Endometrium (tissue), 2 donors: ENCODE measurements around the gene SLC41A3.
"Not testable (repeated sequence)": the region's sequence is repeated elsewhere in the genome, so short reads cannot be mapped to it uniquely, and the experiment has no call there.

Experiments
- FAIRE-seq: peaks from 2 replicates; lab custom pipeline; 2012; peaks lifted over from hg19 to GRCh38; lab: Jason Lieb, UNC
- donor health status: control.
- donor health status: control.

Gene SLC41A3

DNA sequence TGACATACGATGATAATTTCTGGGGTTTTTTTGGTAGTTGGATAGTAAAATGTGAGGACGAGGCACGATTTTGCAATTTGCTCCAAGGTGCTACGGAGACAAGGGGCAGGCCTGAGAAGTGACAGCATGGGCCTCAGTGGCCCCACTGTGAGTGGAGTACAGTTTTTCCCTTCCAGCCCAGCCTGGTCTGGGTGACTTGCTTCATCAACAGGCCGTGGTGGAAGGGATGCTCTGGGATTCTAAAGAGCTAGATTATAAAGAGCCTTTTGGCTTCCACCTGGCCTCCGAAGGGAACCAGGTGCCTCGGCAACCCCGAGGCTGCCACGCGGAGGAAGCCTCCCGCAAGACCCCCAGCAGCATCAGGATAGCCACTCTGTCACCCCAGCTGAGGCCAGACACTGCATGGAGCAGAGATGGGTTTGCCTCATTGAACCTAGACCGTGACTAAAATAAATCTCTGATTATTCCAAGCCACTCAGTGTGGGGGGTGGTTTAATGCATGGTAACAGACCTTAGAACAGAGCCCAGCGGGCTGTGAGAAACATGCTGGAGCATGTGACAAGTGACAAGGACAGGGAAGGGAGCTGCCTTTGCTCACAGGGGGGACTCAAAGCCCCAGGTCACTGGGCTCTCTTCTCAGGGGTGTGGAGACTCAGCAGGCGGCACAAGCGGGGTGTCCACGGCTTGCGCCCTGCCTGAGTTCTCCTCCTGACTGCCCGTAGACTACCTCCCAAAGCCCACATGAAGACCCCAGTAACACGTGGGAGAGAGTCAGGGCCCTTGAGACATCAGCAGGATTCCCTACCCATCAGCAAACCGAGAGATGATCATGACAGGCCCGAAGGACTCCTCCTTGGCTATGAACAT lies 22.6 kb upstream of the SLC41A3 start:
- no peak for FAIRE-seq

DNA sequence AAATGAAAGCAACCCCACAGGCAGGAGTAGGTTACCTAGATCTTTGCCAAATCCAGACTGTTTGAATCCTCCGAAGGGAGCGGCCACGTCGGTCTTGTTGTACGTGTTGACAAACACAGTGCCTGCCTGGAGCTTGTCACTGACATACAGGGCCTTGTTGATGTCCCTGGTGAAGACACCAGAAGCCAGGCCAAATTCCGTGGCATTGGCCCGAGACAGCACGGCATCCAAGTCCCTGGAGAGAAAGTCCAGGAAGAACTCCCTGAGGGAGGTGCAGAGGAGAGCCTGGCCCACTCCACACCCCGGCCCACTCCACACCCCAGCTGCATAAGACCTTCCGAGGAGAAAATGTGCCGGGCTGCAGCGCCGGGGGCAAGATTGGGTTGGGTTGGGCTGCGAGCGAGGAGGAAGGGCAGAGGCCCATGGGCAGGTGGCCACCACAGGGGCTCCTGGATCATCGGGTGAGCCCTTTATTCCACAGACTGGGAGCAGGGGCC lies 21.8 kb upstream of the SLC41A3 start:
- FAIRE-seq, result no peak

DNA sequence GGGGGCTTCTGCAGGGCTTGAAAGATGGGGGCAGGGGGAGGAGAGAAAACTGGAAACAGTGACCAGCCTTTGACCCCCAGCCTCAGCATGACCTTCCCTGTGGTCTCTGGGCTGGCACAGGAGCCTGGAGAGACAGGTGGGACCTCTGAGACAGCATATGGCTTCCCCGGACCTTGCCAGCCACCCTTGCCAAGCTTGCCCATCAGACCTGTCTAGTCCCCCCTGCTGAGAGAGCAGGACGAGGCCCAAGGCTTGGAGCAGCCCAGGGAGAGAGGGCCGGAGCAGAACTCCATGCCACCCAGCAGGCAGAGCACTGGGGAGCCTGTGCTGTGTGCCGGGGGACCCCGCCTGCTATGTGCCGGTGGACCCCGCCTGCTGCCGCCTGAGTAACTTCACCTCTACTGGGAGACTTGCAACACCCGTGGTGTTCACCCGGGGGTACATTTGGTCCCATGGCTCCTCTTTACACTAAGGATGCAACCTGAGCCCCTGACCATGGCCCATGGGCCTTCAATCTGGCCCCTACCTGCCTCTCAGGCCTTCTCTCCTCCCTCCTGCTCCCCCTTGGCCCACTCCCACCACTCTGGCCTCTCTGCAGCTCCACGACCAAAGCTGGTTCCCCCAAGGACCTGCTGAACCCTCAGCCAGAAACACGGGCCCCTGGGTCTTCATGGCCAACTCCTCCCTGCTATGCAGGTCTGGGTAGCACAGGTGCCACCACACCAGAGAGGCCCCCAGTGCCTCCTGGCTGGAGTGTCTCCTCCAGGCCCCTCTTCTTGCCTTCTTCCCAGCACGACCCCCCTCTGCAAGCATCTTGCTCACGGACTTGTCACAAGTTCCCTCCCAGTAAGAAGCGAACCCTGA lies 21.1 kb upstream of the SLC41A3 start:
- FAIRE-seq, result no peak

DNA sequence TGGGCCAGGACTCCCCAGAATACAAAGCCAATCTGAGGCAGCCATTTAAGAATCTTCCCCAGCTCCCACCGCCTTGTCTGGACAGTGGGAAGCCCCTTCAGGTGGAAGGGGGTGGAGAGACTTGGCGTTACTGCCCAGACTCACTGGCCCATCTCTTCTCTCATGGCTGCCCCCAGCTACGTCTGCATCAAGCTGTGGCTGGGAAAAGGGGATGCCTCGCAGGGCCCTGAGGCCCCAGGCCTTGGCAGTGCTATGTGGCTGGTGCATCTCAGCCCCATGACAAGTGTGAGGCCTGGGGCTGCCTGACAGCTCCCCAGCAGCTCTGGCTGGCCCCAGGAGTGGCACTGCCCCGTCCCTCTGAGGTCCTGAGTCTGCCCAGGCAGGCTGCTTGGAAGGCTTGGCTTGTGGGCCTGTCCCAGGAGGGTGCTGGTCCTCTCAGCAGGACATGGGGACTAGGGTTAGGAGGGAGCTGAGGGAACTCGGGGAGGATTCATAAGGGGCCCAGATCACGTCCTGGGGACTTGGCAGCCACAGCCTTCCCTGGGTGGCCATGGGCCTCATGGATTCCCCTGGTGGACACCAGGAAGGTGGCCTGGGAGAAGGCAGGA lies 20.2 kb upstream of the SLC41A3 start:
- FAIRE-seq, result no peak

DNA sequence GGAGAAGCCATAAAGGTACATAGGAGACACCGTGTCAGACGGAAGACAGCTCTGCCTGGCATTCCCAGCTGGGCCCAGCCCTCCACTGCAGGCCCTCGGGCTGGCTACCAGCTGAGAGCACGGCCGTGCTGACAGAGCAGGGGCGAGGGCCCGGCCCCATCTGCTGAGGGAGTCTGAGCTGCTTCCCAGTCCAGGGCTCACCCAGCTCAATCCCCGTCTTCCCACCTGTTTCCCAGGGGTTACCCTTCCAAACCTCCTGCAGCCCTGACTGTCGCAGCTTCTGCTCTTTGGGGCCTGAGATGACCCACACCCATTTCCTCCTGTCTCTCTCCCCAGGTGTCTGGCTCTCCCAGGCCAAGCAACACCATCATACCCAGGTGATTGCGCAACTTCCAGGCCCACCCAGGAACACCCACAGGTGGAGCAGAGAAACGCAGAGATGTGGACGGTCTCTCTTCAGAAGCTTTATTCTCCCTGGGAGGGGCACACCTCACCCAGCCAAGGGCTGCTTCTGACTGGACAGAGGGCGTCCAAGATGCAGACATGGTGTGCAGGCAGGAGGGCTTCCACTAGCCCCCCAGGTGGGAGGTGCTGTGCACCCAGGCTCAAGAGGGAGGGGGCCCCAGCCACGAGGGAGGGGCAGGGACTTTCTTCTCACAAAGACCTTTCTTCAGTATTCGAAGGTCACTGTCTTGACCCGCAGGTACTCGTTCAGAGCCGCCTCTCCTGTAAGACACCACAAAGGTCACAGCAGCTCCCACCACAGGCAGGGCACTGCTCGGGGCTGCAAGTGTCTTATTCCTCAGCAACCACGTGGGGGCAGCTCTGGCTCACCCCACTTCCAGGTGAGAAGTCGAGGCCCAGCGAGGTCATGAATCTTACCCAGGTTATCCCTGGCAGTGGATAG lies 19.4 kb upstream of the SLC41A3 start:
- FAIRE-seq, result no peak

DNA sequence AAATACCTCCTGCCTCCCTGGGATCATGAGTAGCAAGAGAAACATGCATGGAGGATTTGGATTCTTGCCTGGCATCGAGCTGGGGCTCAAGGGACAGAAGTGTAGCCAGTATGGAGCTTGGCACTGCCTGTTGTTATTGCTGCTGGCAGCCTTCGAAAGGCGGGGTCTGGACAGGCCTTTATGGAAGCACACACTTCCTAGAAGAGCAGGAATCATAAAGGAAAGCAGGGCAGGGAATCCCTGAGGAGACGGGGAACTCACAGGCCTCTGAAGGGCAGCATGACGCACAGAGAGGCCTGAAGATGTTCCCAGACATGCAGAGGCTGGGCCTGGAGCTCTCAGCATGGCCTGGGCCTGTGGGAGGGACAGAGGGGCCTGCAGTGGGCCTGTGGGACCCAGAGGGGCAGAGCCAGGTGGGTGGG lies 18.6 kb upstream of the SLC41A3 start:
- FAIRE-seq, result no peak

DNA sequence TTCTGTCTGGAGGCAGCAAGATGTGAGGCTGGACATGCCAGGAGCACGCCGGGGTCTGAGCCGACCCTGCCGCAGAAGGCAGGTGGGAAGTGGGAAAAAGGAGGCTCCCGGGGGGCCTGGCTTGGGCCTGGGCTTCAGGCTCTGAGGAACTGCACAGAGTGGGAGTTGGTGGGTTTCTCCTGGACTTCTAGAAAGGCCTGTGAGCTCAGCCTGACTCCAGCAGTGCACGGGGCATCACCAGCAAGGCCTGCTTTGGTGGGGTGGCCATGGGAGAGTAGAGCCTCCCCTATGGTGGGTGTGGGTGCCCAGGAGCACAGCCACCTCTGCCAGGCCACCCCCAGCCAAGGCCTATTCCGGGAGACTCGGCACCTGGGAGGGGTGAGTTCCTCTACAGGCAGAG lies 18.1 kb upstream of the SLC41A3 start:
- no peak for FAIRE-seq

DNA sequence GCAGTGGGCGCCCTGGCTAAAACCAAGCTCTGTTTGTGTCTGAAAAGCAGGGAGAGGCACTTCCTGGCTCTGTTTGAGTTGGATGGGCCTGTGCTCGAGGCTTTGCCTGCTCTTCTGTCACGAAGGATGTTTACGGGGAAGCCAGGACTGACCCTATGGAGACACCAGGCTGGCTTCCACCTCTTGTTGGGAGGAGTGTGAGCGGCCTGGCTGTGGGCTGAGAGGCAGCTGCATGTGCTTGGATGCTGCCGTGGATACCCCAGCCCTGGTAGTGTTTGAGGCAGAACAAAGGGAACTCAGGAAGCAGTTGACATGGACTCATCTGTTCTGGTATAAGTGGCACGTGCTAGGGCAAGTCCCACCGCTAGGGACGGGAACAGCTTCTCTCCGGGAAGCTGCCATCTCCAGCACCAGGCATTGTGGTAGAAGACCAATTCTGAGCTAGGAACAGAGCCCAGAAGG lies 17.6 kb upstream of the SLC41A3 start:
- FAIRE-seq, result no peak

DNA sequence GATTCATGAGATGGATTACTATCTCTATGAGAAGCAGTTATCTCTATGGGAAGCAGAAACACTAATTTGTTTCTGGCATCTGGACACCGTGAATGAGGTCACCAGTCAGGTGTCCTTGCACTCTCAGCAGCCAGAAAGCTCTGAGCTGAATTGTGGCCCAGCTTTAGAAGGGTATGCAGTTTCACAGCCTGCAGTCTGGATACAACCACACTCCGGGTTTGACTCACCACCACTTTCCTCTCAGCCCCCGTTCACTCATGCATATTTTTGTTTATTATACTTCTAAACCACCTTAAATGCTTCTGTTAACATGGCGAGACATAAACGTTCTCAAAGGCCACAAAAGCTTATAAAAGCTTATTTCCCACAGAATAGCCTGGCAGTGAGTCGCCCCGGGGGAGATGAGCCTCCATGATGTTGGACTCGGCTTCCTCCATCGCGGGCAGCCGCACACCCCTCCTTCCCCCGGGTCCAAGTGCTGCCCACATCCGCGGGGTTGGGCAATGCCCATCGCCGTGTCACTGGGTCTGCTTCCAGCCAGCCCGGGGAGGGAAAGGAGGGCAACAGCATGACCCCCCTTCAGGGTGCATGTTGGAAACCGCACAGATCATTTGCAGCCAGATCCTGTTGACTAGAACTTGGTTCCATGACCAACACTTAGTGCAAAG lies 16.8 kb upstream of the SLC41A3 start:
- no peak for FAIRE-seq

DNA sequence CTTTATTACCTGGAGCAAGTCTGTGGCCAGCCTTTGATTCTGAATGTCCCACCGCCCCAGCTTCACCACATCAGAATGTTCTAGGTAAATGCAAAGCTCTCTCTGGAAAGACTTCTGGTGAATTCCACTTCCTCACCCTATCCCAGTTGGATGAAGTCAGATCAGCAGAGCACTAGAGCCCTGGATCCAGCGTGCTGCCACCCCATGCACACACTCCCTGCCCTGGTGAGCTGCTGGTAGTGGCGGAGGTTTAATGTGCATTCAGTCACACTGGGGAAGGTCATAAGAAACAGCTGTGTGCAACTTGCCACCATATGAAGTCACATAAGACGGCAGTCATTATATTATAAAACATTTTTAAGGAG lies 16.3 kb upstream of the SLC41A3 start:
- no peak for FAIRE-seq

DNA sequence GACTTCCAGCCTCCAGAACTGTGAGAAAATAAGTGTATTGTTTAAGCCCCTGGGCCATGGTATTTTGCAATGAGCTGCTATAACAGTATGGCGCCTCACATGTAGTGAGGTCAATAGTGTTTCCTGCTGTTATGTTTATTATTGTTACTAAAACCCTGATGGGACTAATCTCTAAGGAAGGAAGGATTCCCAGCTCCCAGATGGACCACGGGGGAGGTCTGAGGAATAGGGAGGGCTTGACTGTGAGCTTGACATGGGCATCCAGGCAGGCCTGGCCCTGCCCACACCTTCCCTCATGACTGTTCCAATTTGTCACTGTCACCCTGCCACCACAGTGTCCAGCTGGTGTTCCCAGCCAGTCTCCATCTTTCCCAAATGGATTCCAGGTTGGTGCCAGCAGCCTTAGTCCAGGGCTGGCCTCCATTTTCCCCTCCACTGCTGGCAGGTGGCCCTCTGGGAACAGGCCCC lies 14.5 kb upstream of the SLC41A3 start:
- FAIRE-seq, result no peak

DNA sequence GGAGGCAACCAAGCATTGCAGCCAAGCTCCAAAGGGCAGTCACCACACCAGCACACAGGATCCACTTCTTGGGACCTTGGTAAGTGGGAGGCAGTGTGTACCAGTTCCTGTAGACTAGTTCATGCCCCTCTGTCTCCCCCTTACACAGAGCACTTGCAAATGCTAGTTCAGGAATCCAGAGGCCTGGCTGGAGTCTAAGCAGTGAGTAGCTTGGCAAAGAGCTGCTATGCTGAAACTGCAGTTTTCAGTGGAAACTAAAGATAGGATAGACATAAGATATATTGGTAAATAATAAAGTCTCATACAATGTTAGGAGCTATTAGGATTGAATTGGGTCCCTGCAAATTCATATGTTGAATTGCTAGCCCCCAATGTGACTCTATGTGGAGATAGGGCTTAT lies 13.9 kb upstream of the SLC41A3 start:
- FAIRE-seq, result no peak

DNA sequence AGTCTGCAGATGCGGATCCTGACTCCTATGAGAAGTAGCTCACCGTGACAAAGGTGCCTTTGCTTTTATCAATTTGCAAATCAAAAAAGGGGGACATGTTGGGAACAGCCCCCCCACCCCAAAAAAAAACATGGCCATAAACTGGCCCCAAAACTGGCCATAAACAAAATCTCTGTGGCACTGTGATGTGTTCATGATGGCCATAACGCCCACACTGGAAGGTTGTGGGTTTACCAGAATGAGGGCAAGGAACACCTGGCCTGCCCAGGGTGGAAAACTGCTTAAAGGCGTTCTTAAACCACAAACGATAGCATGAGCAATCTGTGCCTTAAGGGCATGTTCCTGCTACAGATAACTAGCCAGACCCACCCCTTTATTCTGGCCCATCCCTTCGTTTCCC lies 12.3 kb upstream of the SLC41A3 start:
- not testable (repeated sequence) for FAIRE-seq

DNA sequence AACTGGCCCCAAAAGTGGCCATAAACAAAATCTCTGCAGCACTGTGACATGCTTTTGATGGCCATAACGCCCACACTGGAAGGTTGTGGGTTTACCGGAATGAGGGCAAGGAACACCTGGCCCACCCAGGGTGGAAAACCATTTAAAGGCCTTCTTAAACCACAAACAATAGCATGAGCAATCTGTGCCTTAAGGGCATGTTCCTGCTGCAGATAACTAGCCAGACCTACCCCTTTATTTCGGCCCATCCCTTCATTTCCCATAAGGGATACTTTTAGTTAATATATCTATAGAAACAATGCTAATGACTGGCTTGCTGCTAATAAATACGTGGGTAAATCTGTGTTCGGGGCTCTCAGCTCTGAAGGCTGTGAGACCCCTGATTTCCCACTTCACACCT lies 8.2 kb upstream of the SLC41A3 start:
- not testable (repeated sequence) for FAIRE-seq

DNA sequence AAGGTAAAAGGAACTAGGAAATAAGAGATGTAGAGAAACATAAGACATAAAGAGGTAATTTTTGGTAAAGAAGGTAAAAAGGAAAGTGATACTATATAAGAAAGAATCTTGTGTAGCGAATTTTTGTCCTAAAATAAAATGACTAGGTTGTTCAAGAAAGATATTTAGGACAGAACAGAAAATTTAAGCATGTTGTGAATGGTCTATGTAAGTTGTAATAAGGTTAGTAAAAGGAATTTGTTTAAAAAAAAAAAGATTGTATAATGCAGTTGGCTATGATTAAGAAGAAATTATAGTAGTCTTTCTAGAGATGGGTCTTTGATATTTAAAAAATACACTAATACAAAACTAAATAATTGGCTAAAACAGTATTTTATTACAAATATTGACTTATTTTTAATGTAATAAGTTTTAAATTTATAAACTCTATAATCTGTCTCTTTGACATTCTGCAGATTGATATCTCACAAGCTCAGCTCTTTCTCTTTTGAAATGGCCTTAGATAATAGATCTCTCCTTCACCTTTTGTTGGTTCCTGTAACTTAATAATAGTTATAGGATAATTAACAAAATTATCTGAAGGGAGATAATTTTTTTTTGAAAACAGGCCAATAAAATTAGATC lies 3.7 kb upstream of the SLC41A3 start:
- FAIRE-seq, result peak; percentile 18

DNA sequence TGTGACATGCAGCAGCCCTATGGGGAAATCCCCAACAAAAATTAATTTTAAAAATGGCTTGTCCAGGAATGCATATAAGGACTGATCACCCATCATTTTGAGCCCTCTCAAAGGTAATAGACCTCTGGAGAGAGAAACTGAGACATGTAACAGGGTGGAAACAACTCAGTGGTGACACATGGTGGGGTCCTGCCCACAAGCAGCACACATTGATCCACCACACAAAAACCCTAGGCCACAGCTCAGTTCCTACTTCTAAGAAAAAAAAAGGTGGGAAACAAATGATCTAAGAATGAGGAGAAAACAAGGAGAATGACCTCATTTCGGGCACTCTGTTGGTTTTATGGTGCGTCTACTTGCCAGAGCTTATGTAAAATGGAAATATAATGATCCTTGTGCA lies 1.9 kb upstream of the SLC41A3 start:
- no peak for FAIRE-seq

DNA sequence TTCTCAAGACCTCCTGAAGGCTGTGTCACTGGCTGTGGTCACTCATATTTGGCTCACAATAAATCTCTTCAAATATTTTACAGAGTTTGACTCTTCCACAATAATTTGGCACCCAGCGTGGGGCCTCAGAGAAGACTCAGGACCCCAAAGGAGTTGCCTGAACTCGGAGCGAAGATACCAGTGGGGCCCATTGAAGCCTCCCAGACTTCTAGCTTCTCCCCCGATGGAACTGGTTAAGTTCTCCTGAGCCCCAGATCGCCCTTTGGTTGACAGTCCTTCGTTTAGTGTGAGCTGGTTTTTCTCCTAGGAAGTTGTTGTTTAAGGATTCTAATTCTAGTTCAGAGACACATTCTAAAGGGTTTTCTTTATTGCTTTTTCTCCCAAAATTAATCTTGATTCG lies 1.4 kb upstream of the SLC41A3 start:
- no peak for FAIRE-seq

DNA sequence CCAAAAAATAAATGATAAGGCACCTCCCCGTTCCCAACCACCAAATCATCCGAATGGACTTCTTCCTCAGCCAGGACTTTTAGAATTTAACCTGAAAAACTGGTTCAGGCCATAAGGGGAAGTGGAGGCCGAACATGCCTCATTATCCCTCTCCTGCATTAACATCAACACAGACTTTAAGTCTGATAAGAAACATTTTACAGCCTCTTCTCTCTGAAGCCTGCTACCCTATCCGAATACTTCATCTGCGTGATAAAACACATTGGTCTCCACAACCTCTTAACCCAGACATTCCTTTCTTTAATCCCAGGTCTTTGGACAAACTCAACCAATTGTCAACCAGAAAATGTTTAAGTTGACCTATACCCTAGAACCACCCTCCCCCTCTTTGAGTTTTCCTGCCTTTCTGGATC lies 850 bp upstream of the SLC41A3 start:
- FAIRE-seq, result no peak

DNA sequence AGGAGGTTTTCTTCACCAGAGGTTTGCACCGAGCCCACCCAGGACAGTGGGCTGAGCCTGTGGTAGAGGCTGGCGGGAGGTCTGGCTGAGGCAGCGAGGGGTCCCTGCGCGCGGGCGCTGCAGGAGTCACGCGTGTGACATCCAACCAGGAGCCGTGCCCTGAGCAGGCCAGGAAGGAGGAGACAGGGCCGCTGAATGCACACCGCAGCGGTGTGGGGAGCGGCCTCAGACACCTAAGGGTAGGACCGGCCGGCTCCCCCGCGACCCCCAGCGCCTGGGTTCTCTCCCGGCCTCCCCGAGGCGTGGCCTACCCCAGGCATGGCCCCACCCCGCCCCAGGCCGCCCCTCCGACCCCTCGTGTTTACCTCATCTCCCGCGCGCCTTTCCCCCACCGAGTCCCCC lies 412 bp downstream of the SLC41A3 start:
- no peak for FAIRE-seq

DNA sequence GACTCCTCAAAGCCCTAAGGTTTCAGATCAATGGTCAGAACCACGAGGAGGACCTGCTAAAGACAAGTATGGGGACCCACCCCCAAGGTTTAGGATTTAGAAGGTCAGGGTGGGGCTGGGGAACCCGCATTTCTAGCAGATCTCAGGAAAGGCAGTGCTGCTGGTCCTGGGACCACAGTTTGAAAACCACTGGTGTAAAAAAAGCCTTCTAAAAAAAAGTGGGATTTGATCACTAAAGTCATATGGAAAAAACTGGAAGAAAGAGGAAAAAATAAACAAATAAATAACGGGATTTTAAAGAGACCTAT lies 832 bp downstream of the SLC41A3 start:
- no peak for FAIRE-seq
